ENCODE measurements around the gene SYP. TPM values are rescaled to one million over a fixed set of nuclear protein-coding genes. Genes with fewer than 3 reads are reported as not detected.
A peak's percentile ranks its signal among the peaks of the same experiment; 100 is the strongest.

The SYP gene
- total and polyA plus RNA-seq, 9 of the 15 experiments (the other 6 are each of a cell fraction or from before 2014, with no cell fraction given): 0.48 to 5.1 (median 2.6) TPM

GRCh38 chrX:49199906-49200771 is at the start of gene SYP (continued):
- no peak for TF ChIP-seq HSF4 (CRISPR knock-in tag; IDR thresholded peaks at IDR 0.05; ENCODE audit: borderline replicate concordance)
- TF ChIP-seq ZC3H8 (IDR thresholded peaks at IDR 0.05): no peak
- TF ChIP-seq CTCF (IDR thresholded peaks at IDR 0.05 in 2 of 3, conservative IDR thresholded peaks at IDR 0.05 in 1 of 3; ENCODE audit: insufficient read depth in 2 of 3, low read depth in 1 of 3, low read length in 3 of 3): peak in 1 of 3 experiments; percentile 17; a peak in 1 of 6 replicates
- TF ChIP-seq MTA1 (IDR thresholded peaks at IDR 0.05; ENCODE audit: borderline replicate concordance): no peak
- no peak for TF ChIP-seq DEAF1 (CRISPR knock-in tag; IDR thresholded peaks at IDR 0.05)
- TF ChIP-seq KDM5B (IDR thresholded peaks at IDR 0.05; ENCODE audit: insufficient replicate concordance, low read depth, low read length): peak; percentile 67
- TF ChIP-seq LARP7 (IDR thresholded peaks at IDR 0.05): no peak
- TF ChIP-seq ZNF282 (CRISPR knock-in tag; IDR thresholded peaks at IDR 0.05): no peak
- no peak for TF ChIP-seq STAT5B (CRISPR knock-in tag; IDR thresholded peaks at IDR 0.05)
- no peak for TF ChIP-seq ZSCAN32 (CRISPR knock-in tag; IDR thresholded peaks at IDR 0.05)
- TF ChIP-seq ZBTB1 (CRISPR knock-in tag; IDR thresholded peaks at IDR 0.05; ENCODE audit: borderline replicate concordance, low read depth): peak; percentile 54; the same call in 1 of the 2 replicates
- TF ChIP-seq, protein P1, sequence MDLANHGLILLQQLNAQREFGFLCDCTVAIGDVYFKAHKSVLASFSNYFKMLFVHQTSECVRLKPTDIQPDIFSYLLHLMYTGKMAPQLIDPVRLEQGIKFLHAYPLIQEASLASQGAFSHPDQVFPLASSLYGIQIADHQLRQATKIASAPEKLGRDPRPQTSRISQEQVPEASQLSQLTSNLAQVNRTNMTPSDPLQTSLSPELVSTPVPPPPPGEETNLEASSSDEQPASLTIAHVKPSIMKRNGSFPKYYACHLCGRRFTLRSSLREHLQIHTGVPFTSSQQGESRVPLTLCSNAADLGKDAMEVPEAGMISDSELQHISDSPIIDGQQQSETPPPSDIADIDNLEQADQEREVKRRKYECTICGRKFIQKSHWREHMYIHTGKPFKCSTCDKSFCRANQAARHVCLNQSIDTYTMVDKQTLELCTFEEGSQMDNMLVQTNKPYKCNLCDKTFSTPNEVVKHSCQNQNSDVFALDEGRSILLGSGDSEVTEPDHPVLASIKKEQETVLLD (IDR thresholded peaks at IDR 0.05): peak; percentile 37; the same call in 1 of the 2 replicates
- TF ChIP-seq GTF2A2 (tag; IDR thresholded peaks at IDR 0.05): no peak
